HG03135 (cell line): ENCODE data around the gene PHACTR4.
"Not testable (repeated sequence)": the region's sequence is repeated elsewhere in the genome, so short reads cannot be mapped to it uniquely, and the experiment has no call there.

Experiments
- ATAC-seq: cut with Tn5 transposase; IDR thresholded peaks from one replicate; pipeline ENCODE4 v1.9.1; 2021; ENCODE audit warnings: mild to moderate bottlenecking, moderate library complexity; ENCODE audit not compliant: unreplicated experiment

Gene PHACTR4

GRCh38 chr1:28428012-28428411, 58.5 kb downstream of the PHACTR4 start:
- no peak for ATAC-seq

- no peak for ATAC-seq
These were observed 59.5 kb downstream of the PHACTR4 start for GRCh38 chr1:28428990-28429520.

- ATAC-seq = no peak
These were observed 66.8 kb downstream of the PHACTR4 start for GRCh38 chr1:28436211-28436769.

- ATAC-seq = no peak
These were observed 67.9 kb downstream of the PHACTR4 start for GRCh38 chr1:28437264-28437923.

- ATAC-seq = no peak
These were observed 68.6 kb downstream of the PHACTR4 start for GRCh38 chr1:28437924-28438699.

- no peak for ATAC-seq
These were observed 69.8 kb downstream of the PHACTR4 start for GRCh38 chr1:28439320-28439719.

- no peak for ATAC-seq
These were observed 72.1 kb downstream of the PHACTR4 start for GRCh38 chr1:28441674-28442073.

GRCh38 chr1:28443550-28443949, 74.0 kb downstream of the PHACTR4 start:
- ATAC-seq = no peak

GRCh38 chr1:28447679-28448078, 78.1 kb downstream of the PHACTR4 start:
- ATAC-seq = no peak

GRCh38 chr1:28448094-28448611, 78.6 kb downstream of the PHACTR4 start:
- not testable (repeated sequence) for ATAC-seq

- ATAC-seq = no peak
These were observed 80.4 kb downstream of the PHACTR4 start for GRCh38 chr1:28449904-28450303.

- ATAC-seq = no peak
These were observed 81.0 kb downstream of the PHACTR4 start for GRCh38 chr1:28450561-28450960.

GRCh38 chr1:28451011-28451410, 81.5 kb downstream of the PHACTR4 start:
- no peak for ATAC-seq

GRCh38 chr1:28456078-28456477, 86.5 kb downstream of the PHACTR4 start:
- ATAC-seq = no peak

GRCh38 chr1:28457678-28458077, 88.1 kb downstream of the PHACTR4 start:
- ATAC-seq = no peak

- no peak for ATAC-seq
These were observed 89.0 kb downstream of the PHACTR4 start for GRCh38 chr1:28458237-28459228.

GRCh38 chr1:28466226-28466778, 96.8 kb downstream of the PHACTR4 start:
- ATAC-seq = no peak

- no peak for ATAC-seq
These were observed 100.6 kb downstream of the PHACTR4 start for GRCh38 chr1:28470146-28470545.

- not testable (repeated sequence) for ATAC-seq
These were observed 110.0 kb downstream of the PHACTR4 start for GRCh38 chr1:28479497-28479896.

GRCh38 chr1:28480308-28480707, 110.8 kb downstream of the PHACTR4 start:
- no peak for ATAC-seq
